GM12878 (cell line): ENCODE results near the gene FGF14. TPM values are rescaled to one million over a fixed set of nuclear protein-coding genes. Genes with fewer than 3 reads are reported as not detected.

ENCODE experiments used
- ATAC-seq: fragments of 200-7000 bp; cut with Tn5 transposase; 3 replicates; pipeline ENCODE4 v1.9.1; 2020; ENCODE audit warnings: mild to moderate bottlenecking, moderate library complexity
- BruUV-seq: library from RNA; stranded (reverse); fragments of 400-500 nt; replicated peaks from 2 replicates; lab custom pipeline; 2021; lab: Mats Ljungman, UMichigan
- CTCF ChIA-PET: fragments of 300-600 bp; sonication (Branson Sonifier 250); formaldehyde crosslinking; extraction: SDS; loops from one replicate; lab custom pipeline; 2021; ENCODE audit warnings: inconsistent platforms; lab: Yijun Ruan, JAX
- POLR2A ChIA-PET: fragments of 350-600 bp; formaldehyde crosslinking; extraction: SDS; loops from one replicate; lab custom pipeline; 2021; ENCODE audit warnings: inconsistent platforms; lab: Charles Lee
- RAD21 ChIA-PET: fragments of 300-600 bp; sonication (Branson Sonifier 250); formaldehyde crosslinking; loops from one replicate; lab custom pipeline; 2023; ENCODE audit warnings: antibody characterized with exemption; ENCODE audit not compliant: unreplicated experiment; lab: Charles Lee
- SMC1A ChIA-PET: fragments of 300-600 bp; sonication (Branson Sonifier 250); formaldehyde crosslinking; loops from one replicate; lab custom pipeline; 2023; ENCODE audit not compliant: unreplicated experiment, uncharacterized antibody; lab: Charles Lee
- DNase-seq: peaks from one replicate; pipeline ENCODE4 v3.0.0-alpha.2; 2011; ENCODE audit warnings: low read depth, low spot score
- FAIRE-seq: peaks from 3 replicates; lab custom pipeline; 2011; peaks lifted over from hg19 to GRCh38; lab: Jason Lieb, UNC
- H2AFZ ChIP-seq: 2 replicates; pipeline ENCODE4 v1.6.0; 2011; ENCODE audit warnings: low read depth, low read length, control low read depth; ENCODE audit not compliant: control insufficient read depth
- H3K27ac ChIP-seq: 2 replicates; pipeline ENCODE4 v1.5.1; 2011; ENCODE audit warnings: control low read depth; ENCODE audit not compliant: control insufficient read depth, insufficient read depth
- H3K27me3 ChIP-seq, 2 experiments: replicated peaks in 1 of 2; 2 replicates each; pipeline versions ENCODE4 v1.6.0 to v1.6.1; 2011; ENCODE audit warnings: low read length in 1 of 2; ENCODE audit not compliant: control insufficient read depth in 2 of 2, insufficient read depth in 2 of 2
- H3K36me3 ChIP-seq, 2 experiments: 2 replicates each; pipeline ENCODE4 v1.5.1; 2011; ENCODE audit warnings: low read length in 1 of 2; ENCODE audit not compliant: control insufficient read depth in 2 of 2, insufficient read depth in 2 of 2
- H3K4me1 ChIP-seq: 2 replicates; pipeline ENCODE4 v1.6.1; 2011; ENCODE audit warnings: mild to moderate bottlenecking, low read length, moderate library complexity, mixed read lengths; ENCODE audit not compliant: control insufficient read depth, insufficient read depth
- H3K4me2 ChIP-seq: 2 replicates; pipeline ENCODE4 v1.6.0; 2011; ENCODE audit warnings: control low read depth; ENCODE audit not compliant: control insufficient read depth, insufficient read depth
- H3K4me3 ChIP-seq: fragments of 200-600 bp; sonication (generic); 2 replicates; pipeline ENCODE4 v1.5.1; 2016
- H3K79me2 ChIP-seq: 2 replicates; pipeline ENCODE4 v1.6.0; 2011; ENCODE audit warnings: low read length; ENCODE audit not compliant: control insufficient read depth, insufficient read depth
- H3K9ac ChIP-seq: 2 replicates; pipeline ENCODE4 v1.8.0; 2011; ENCODE audit warnings: low read length, control low read depth, mixed read lengths; ENCODE audit not compliant: control insufficient read depth, insufficient read depth
- H3K9me3 ChIP-seq: replicated peaks from 3 replicates; pipeline ENCODE4 v1.5.1; 2011; ENCODE audit warnings: mild to moderate bottlenecking, low read length; ENCODE audit not compliant: control insufficient read depth, insufficient read depth
- H4K20me1 ChIP-seq: 2 replicates; pipeline ENCODE4 v1.6.0; 2011; ENCODE audit not compliant: control insufficient read depth, insufficient read depth
- ATF2 ChIP-seq: IDR thresholded peaks from 2 replicates; pipeline ENCODE4 v1.6.1; 2012; ENCODE audit warnings: low read length, inconsistent platforms
- BMI1 ChIP-seq: fragments of 450-650 bp; IDR thresholded peaks from 2 replicates; pipeline ENCODE4 v1.6.1; 2016; ENCODE audit warnings: mild to moderate bottlenecking, moderate library complexity, borderline replicate concordance
- DPF2 ChIP-seq: fragments of 450-650 bp; IDR thresholded peaks from 2 replicates; pipeline ENCODE4 v1.6.1; 2017; ENCODE audit warnings: mild to moderate bottlenecking
- MEF2B ChIP-seq: fragments of 450-650 bp; IDR thresholded peaks from 2 replicates; pipeline ENCODE4 v1.6.1; 2018; ENCODE audit warnings: mild to moderate bottlenecking, moderate library complexity; ENCODE audit not compliant: partially characterized antibody, poor library complexity, severe bottlenecking
- MTA3 ChIP-seq: IDR thresholded peaks from 2 replicates; pipeline ENCODE4 v1.6.1; 2012; ENCODE audit warnings: low read length, inconsistent platforms, borderline replicate concordance
- PML ChIP-seq: IDR thresholded peaks from 2 replicates; pipeline ENCODE4 v1.6.1; 2012; ENCODE audit warnings: low read length, inconsistent platforms
- RELB ChIP-seq: fragments of 450-650 bp; IDR thresholded peaks from 2 replicates; pipeline ENCODE4 v1.6.1; 2017; ENCODE audit warnings: low read depth, mild to moderate bottlenecking, moderate library complexity
- SIN3A ChIP-seq: IDR thresholded peaks from 2 replicates; pipeline ENCODE4 v1.6.1; 2012; ENCODE audit warnings: low read depth, low read length, improper control_type of control experiment
- SPI1 ChIP-seq: IDR thresholded peaks from 2 replicates; pipeline ENCODE4 v1.6.1; 2011; ENCODE audit warnings: low read depth, mild to moderate bottlenecking, low read length, moderate library complexity, borderline replicate concordance; ENCODE audit not compliant: insufficient read depth
- SUPT20H ChIP-seq: IDR thresholded peaks from 2 replicates; pipeline ENCODE4 v1.6.1; 2011; ENCODE audit warnings: low read depth, mild to moderate bottlenecking, low read length, moderate library complexity, borderline replicate concordance; ENCODE audit not compliant: control insufficient read depth
- SUZ12 ChIP-seq: fragments of 200-600 bp; sonication (generic); IDR thresholded peaks from one replicate; pipeline ENCODE4 v1.6.1; 2018; ENCODE audit warnings: antibody characterized with exemption, mild to moderate bottlenecking; ENCODE audit not compliant: unreplicated experiment
- TAF1 ChIP-seq: IDR thresholded peaks from 2 replicates; pipeline ENCODE4 v1.6.1; 2011; ENCODE audit warnings: mild to moderate bottlenecking, low read depth, low read length, borderline replicate concordance
- ZBTB4 ChIP-seq: fragments of 450-650 bp; formaldehyde crosslinking; IDR thresholded peaks from 2 replicates; pipeline ENCODE4 v1.4.0; 2022; ENCODE audit warnings: mild to moderate bottlenecking, moderate library complexity
- ZZZ3 ChIP-seq: IDR thresholded peaks from 2 replicates; pipeline ENCODE4 v1.6.1; 2011; ENCODE audit warnings: low read depth; ENCODE audit not compliant: control insufficient read depth, insufficient read length
- WGBS: methylation state at CpG from one replicate; pipeline ENCODE4 v1.1.6; 2016; ENCODE audit warnings: low lambda C conversion rate; ENCODE audit not compliant: insufficient replicate concordance, insufficient coverage; ENCODE audit errors: missing lambda C conversion rate; 5-methylcytosine and 5-hydroxymethylcytosine counted together
- in situ Hi-C: fragments of 300-500 bp; cut with MboI; formaldehyde crosslinking; loops from 9 replicates; pipeline ENCODE4 v1.14.3; 2018; ENCODE audit warnings: mixed read lengths
- intact Hi-C: fragments of 100-400 bp; cut with micrococcal nuclease; formaldehyde crosslinking; loops from one replicate; pipeline ENCODE4 v1.14.2; 2022; ENCODE audit not compliant: unreplicated experiment
- polyA plus RNA-seq, 11 experiments: library from polyadenylated mRNA; depleted of rRNA in 4 of 11; unstranded in 6 of 11; stranded (reverse) in 5 of 11; fragments of >200 nt; fragmentation: Nextera tagmentation in 4 of 11; fragmentation: Illumina TruSeq in 1 of 11; extraction: Ambion mirVana in 4 of 11; extraction: Trizol in 1 of 11; gene quantifications; 1 replicate in 1 of 11; 2 replicates in 10 of 11; pipeline versions ENCODE4 v1.2.1 to v1.2.3, GENCODE V29; 2011 to 2016; ENCODE audit warnings: inconsistent platforms in 2 of 11, missing spikeins in 2 of 11, low read depth in 1 of 11
- total RNA-seq, 4 experiments: library from RNA; depleted of rRNA in 3 of 4; stranded (reverse); fragments of >200 nt in 3 of 4; fragmentation: Illumina TruSeq in 1 of 4; extraction: Trizol in 1 of 4; gene quantifications; 2 replicates each; pipeline versions ENCODE4 v1.2.1 to v1.2.3, GENCODE V29; 2013 to 2021
- TF ChIP-seq, protein P1 (sequence below), 3 experiments: IDR thresholded peaks in 2 of 3; conservative IDR thresholded peaks in 1 of 3; 2 replicates each; pipeline ENCODE4 v1.5.1; 2011; ENCODE audit warnings: low read depth in 3 of 3, low read length in 3 of 3, mild to moderate bottlenecking in 3 of 3, control low read depth in 2 of 3, moderate library complexity in 2 of 3, inconsistent platforms in 1 of 3, mixed read lengths in 1 of 3; ENCODE audit not compliant: control insufficient read depth in 2 of 3, insufficient read depth in 1 of 3; ENCODE audit errors: extremely low read depth in 1 of 3

FGF14 gene
- total and polyA plus RNA-seq, 10 of the 15 experiments (the other 5 are each of a cell fraction or from before 2014, with no cell fraction given) = under 0.01 to 0.44 (median 0.04) TPM

GRCh38 chr13:101917475-101917810 is 484.4 kb downstream of the FGF14 start:
- Histone ChIP-seq H3K27ac (no peak overlapping the region), H3K79me2 (no peaks in the 10 kb centered on the region), H3K36me3 (no peaks in the 10 kb centered on the region), H3K4me2 (no peak overlapping the region), H3K4me1 (no peaks in the 10 kb centered on the region), H3K27me3 (peaks cover 4 to 11% of the 10 kb centered on the region in 2 experiments), H3K9ac (no peak overlapping the region), H2AFZ (no peak overlapping the region), H3K4me3 (no peak overlapping the region), H3K9me3 (no peaks in the 10 kb centered on the region), H4K20me1 (no peaks in the 10 kb centered on the region)
- POLR2A ChIA-PET = no interaction called here
- intact Hi-C loops (no loop called here), in situ Hi-C loops (no loop called here)
- CTCF ChIA-PET = no interaction called here
- no TSS peak for BruUV-seq
- RAD21 ChIA-PET = no interaction called here
- 18% methylated on average over 15 of the region's 16 CpGs for WGBS
- FAIRE-seq (no peak), ATAC-seq (no peak), DNase-seq (no peak)
- TF ChIP-seq ZZZ3 (no peak), TAF1 (no peak), RELB (no peak), ATF2 (no peak), SUZ12 (no peak), SPI1 (no peak), ZBTB4 (CRISPR knock-in tag) (no peak), MTA3 (no peak), SUPT20H (no peak), SIN3A (no peak), MEF2B (no peak), BMI1 (no peak), DPF2 (no peak), PML (no peak)
- TF ChIP-seq, protein P1, sequence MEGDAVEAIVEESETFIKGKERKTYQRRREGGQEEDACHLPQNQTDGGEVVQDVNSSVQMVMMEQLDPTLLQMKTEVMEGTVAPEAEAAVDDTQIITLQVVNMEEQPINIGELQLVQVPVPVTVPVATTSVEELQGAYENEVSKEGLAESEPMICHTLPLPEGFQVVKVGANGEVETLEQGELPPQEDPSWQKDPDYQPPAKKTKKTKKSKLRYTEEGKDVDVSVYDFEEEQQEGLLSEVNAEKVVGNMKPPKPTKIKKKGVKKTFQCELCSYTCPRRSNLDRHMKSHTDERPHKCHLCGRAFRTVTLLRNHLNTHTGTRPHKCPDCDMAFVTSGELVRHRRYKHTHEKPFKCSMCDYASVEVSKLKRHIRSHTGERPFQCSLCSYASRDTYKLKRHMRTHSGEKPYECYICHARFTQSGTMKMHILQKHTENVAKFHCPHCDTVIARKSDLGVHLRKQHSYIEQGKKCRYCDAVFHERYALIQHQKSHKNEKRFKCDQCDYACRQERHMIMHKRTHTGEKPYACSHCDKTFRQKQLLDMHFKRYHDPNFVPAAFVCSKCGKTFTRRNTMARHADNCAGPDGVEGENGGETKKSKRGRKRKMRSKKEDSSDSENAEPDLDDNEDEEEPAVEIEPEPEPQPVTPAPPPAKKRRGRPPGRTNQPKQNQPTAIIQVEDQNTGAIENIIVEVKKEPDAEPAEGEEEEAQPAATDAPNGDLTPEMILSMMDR (IDR thresholded peaks at IDR 0.05 in 2 of 3, conservative IDR thresholded peaks at IDR 0.05 in 1 of 3; ENCODE audit: control insufficient read depth in 2 of 3, extremely low read depth in 1 of 3, insufficient read depth in 1 of 3, low read depth in 3 of 3, low read length in 3 of 3) = no peak
- SMC1A ChIA-PET = no interaction called here
